HCT116 (cell line): ENCODE data around the gene IPP.

Source experiments
- CBX3 ChIP-seq: IDR thresholded peaks from 2 replicates; pipeline ENCODE4 v1.6.1; 2012; ENCODE audit warnings: low read depth
- ELF1 ChIP-seq: IDR thresholded peaks from 2 replicates; pipeline ENCODE4 v1.6.1; 2012; ENCODE audit warnings: low read depth, borderline replicate concordance
- EZH2 ChIP-seq: fragments of 200-600 bp; sonication (generic); IDR thresholded peaks from 2 replicates; pipeline ENCODE4 v1.6.1; 2017; ENCODE audit warnings: antibody characterized with exemption, mixed run types
- EZH2phosphoT487 ChIP-seq: fragments of 200-600 bp; IDR thresholded peaks from 2 replicates; pipeline ENCODE4 v1.6.1; 2018; ENCODE audit warnings: antibody characterized with exemption, borderline replicate concordance
- JUND ChIP-seq: IDR thresholded peaks from 2 replicates; pipeline ENCODE4 v1.6.1; 2012
- POLR2A ChIP-seq: IDR thresholded peaks from 2 replicates; pipeline ENCODE4 v1.7.0; 2011; ENCODE audit warnings: borderline replicate concordance; ENCODE audit not compliant: insufficient read depth, insufficient read length; ENCODE audit errors: extremely low read depth
- POLR2AphosphoS5 ChIP-seq: IDR thresholded peaks from 2 replicates; pipeline ENCODE4 v1.6.1; 2011; ENCODE audit warnings: mild to moderate bottlenecking, low read depth, low read length, moderate library complexity
- SIN3A ChIP-seq: IDR thresholded peaks from 2 replicates; pipeline ENCODE4 v1.6.1; 2012; ENCODE audit warnings: low read depth
- SRF ChIP-seq: IDR thresholded peaks from 2 replicates; pipeline ENCODE4 v1.6.1; 2012; ENCODE audit warnings: low read depth
- YY1 ChIP-seq: IDR thresholded peaks from 2 replicates; pipeline ENCODE4 v1.6.1; 2011; ENCODE audit warnings: low read length, low read depth, moderate library complexity, mild to moderate bottlenecking; ENCODE audit not compliant: insufficient replicate concordance; ENCODE audit errors: extremely low read depth
- TF ChIP-seq, protein P1 (sequence below), 3 experiments: fragments of 200-600 bp in 1 of 3; sonication (generic) in 1 of 3; IDR thresholded peaks in 2 of 3; conservative IDR thresholded peaks in 1 of 3; 2 replicates each; pipeline ENCODE4 v1.5.1; 2012 to 2017; ENCODE audit warnings: low read depth in 2 of 3, low read length in 2 of 3, antibody characterized with exemption in 1 of 3, borderline replicate concordance in 1 of 3, control low read depth in 1 of 3, mild to moderate bottlenecking in 1 of 3, mixed read lengths in 1 of 3, mixed run types in 1 of 3, moderate library complexity in 1 of 3; ENCODE audit not compliant: insufficient read depth in 1 of 3

DNA sequence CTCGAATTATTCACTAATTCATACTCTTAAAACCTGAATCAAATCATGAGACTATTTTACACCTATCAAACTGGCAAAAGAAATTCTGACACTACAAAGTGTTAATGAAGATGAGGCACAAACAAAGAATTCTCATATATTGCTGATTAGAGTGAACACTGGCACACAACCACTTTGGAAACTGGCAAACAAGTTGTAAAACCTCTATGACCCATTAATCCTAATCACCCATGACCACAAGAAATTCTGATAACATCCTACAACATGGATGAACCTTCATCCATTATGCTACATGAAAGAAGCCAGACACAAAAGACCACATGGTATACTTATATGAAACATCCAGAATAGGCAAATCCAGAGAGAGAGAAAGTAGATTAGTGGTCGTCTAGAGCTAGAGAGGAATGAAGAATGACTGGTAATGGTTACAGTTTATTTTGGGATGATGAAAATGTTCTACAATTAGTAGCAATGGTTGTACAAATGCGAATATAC lies 72.7 kb downstream of the IPP start:
- TF ChIP-seq, protein P1, sequence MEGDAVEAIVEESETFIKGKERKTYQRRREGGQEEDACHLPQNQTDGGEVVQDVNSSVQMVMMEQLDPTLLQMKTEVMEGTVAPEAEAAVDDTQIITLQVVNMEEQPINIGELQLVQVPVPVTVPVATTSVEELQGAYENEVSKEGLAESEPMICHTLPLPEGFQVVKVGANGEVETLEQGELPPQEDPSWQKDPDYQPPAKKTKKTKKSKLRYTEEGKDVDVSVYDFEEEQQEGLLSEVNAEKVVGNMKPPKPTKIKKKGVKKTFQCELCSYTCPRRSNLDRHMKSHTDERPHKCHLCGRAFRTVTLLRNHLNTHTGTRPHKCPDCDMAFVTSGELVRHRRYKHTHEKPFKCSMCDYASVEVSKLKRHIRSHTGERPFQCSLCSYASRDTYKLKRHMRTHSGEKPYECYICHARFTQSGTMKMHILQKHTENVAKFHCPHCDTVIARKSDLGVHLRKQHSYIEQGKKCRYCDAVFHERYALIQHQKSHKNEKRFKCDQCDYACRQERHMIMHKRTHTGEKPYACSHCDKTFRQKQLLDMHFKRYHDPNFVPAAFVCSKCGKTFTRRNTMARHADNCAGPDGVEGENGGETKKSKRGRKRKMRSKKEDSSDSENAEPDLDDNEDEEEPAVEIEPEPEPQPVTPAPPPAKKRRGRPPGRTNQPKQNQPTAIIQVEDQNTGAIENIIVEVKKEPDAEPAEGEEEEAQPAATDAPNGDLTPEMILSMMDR (IDR thresholded peaks at IDR 0.05 in 2 of 3, conservative IDR thresholded peaks at IDR 0.05 in 1 of 3; ENCODE audit: borderline replicate concordance in 1 of 3, insufficient read depth in 1 of 3, low read depth in 2 of 3, low read length in 2 of 3): no peak
- no peak for TF ChIP-seq YY1
- TF ChIP-seq ELF1: no peak
- no peak for TF ChIP-seq JUND
- no peak for TF ChIP-seq POLR2A
- TF ChIP-seq CBX3: no peak
- no peak for TF ChIP-seq SRF
- no peak for TF ChIP-seq EZH2
- no peak for TF ChIP-seq EZH2phosphoT487
- TF ChIP-seq SIN3A: no peak
- no peak for TF ChIP-seq POLR2AphosphoS5
